GM18505 (cell line): ENCODE measurements around the gene HBG2.
"Not testable (repeated sequence)": the region's sequence is repeated elsewhere in the genome, so short reads cannot be mapped to it uniquely, and the experiment has no call there.

Experiments
- ATAC-seq: cut with Tn5 transposase; IDR thresholded peaks from one replicate; pipeline ENCODE4 v1.9.1; 2021; ENCODE audit not compliant: unreplicated experiment
- POLR2A ChIP-seq: IDR thresholded peaks from 4 replicates; pipeline ENCODE4 v1.6.1; 2011; ENCODE audit warnings: borderline replicate concordance; ENCODE audit not compliant: insufficient read depth, insufficient read length; ENCODE audit errors: extremely low read depth

Gene HBG2

DNA sequence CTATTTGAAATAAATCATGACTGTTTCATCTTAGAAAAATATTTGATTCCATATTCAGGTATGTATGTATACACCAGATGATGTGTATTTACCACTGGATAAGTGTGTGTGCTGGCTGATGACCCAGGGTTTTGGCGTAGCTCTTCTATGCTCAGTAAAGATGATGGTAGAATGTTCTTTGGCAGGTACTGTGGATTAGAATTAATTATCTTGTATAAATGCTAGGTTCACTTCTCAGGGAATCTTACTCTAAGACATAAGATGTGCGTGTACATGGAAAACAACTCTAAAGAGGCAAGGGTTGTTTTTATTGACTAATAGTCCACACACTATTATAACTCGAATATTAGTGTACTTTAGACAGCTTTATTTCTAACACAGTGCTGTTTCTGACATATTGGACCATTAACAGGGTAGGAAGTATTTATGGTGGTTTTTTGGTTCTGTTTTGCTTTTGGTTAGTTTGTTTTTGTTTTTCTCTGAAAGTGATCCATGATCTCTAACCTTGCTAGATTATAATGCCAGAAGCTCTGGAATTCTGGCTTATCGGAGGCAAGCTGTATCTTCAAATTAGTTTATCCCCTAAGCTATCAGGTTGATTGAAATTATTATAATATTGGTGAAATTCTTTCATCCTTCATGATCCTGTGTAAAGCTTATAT, 3.9 kb downstream of the HBG2 start:
- ATAC-seq = no peak
- TF ChIP-seq POLR2A = no peak

DNA sequence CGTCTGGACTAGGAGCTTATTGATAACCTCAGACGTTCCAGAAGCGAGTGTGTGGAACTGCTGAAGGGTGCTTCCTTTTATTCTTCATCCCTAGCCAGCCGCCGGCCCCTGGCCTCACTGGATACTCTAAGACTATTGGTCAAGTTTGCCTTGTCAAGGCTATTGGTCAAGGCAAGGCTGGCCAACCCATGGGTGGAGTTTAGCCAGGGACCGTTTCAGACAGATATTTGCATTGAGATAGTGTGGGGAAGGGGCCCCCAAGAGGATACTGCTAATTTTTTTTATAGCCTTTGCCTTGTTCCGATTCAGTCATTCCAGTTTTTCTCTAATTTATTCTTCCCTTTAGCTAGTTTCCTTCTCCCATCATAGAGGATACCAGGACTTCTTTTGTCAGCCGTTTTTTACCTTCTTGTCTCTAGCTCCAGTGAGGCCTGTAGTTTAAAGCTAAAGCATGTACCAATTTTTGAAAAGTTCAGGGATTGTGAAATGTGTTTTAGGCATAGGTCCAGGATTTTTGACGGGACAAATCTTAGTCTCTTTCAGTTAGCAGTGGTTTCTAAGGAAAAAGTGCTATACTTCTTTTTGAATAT, 4.7 kb downstream of the HBG2 start, which contains the start of gene HBG1:
TSS of gene HBG1 (minus strand) at position 51 of the 590 bp plus-strand sequence. CDS start 53 bp downstream, outside the sequence.
- ATAC-seq = not testable (repeated sequence)

GRCh38 chr11:5248498-5248897, 6.1 kb downstream of the HBG2 start:
- ATAC-seq = not testable (repeated sequence)

DNA sequence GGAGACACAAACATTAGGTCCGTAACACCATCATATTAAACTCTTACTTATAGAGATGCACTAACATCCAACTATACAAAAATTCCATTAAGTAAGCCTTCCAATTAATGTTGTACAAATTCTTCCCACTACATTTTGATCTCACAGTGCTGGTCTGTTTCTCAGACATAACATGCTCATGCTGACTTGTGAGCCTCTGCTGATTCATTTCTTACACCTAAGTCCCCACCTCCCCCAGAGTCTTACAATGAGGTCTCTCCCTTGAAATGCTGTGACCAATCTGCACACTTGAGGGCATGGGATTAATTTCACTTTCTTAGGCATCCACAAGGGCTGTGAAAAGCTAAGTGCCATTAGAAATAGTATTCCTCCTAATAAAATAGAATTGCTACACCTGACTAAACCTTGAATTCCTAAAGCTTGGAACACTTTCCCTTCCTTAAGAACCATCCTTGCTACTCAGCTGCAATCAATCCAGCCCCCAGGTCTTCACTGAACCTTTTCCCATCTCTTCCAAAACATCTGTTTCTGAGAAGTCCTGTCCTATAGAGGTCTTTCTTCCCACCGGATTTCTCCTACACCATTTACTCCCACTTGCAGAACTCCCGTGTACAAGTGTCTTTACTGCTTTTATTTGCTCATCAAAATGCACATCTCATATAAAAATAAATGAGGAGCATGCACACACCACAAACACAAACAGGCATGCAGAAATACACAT, 6.9 kb downstream of the HBG2 start:
- TF ChIP-seq POLR2A = no peak
- ATAC-seq = no peak

GRCh38 chr11:5246772-5247471, 7.7 kb downstream of the HBG2 start:
- TF ChIP-seq POLR2A = no peak

GRCh38 chr11:5245155-5245554, 9.4 kb downstream of the HBG2 start:
- no peak for TF ChIP-seq POLR2A
- ATAC-seq = no peak

More at GRCh38 chr11:5246772-5247471, 7.7 kb downstream of the HBG2 start:
- ATAC-seq = no peak

DNA sequence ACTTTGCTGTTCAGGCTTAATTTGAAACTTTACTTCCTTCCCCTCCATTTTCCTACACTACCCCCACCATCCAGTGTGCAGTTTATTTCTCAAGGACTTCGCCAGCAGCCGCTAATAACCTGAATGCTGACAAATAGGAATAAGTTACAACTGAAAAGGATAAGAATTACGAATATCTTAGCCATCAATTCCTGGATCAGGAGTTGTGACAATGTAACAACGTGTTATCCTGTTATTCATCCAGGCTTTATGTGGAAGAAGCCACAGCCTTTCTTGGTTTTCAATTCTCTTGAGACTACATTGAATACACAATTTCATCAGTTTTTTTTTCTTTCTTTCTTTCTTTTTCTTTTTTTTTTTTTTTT, 10.8 kb downstream of the HBG2 start:
- no peak for ATAC-seq
- no peak for TF ChIP-seq POLR2A

DNA sequence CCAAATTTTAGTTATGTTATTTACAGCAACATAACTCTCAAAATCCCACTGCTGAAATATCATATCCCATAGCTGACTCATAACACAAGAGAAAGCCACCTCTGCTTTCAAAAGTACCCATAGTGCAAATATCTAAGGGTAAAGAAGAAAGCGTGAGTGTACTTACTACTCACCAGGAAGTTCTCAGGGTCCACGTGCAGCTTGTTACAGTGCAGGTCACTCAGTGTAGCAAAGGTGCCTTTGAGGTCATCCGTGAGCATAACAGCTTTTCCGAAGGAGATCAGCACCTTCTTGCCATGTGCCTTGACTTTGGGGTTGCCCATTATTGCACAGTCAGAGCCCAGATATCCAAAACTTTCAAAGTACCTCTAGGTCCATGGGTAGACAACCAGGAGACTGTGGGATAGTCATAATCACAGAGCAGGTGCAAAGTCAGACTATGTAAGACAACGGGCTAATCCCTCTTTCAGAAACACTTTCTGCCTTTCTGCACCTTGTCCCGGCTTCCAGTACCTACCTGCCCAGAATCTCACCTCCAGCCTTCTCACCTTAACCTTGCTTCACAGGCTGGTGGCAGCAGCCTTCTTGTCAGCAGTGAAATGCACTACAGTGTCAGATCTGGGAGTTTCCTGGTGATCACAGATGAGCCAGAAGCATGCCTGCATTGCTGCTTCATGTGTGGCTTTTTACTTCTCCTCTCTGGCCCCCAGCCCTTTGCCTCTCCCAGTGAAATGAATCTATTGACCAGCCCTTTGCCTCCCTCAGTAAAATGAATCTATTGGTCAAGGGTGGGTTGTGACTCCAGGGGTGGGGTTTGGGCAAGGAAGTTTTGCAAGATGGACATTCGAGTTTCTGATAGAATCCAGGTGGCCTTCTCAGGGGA, 11.4 kb downstream of the HBG2 start:
- TF ChIP-seq POLR2A = no peak
- no peak for ATAC-seq

DNA sequence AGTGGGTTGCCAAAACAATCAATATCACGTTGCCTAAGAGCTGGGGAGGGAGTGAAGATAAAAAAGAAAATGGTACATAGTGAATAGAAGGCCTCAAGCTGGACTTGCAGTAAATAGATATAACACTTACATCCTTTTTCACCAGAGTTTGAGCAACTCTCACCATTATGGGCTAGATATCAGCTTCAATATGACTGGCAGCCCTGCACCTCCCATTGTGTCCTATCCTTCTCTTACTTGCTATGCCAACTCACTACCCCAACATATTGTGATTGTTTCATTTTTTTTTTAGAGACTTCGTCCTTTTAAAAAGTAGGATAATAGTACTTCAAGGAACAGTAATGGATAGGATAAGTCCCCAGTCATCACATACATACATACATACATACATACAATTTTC, 12.4 kb downstream of the HBG2 start:
- no peak for ATAC-seq
- no peak for TF ChIP-seq POLR2A

DNA sequence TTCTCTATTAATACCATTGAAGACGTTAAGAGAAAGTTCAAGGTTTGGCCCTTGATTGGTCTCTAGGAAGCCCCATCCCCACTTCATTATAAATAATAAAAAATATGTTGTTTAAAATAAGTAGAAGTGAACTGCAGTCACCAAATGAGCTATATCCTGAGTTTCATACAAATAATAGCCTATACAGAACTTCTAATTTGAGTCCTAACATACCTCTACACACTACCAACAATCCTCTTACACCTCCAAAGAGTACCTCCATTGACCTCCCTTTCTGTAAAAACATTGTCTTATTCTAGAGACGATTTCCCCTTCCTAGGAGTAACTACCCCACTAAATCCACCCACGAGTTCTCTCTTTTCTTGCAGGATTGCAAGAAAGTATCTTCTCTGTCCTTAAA, 13.1 kb downstream of the HBG2 start:
- no peak for TF ChIP-seq POLR2A
- ATAC-seq = no peak

- TF ChIP-seq POLR2A = no peak
- ATAC-seq = no peak
These were observed 14.1 kb downstream of the HBG2 start for GRCh38 chr11:5240458-5240857.

GRCh38 chr11:5240056-5240455, 14.5 kb downstream of the HBG2 start:
- TF ChIP-seq POLR2A = no peak

DNA sequence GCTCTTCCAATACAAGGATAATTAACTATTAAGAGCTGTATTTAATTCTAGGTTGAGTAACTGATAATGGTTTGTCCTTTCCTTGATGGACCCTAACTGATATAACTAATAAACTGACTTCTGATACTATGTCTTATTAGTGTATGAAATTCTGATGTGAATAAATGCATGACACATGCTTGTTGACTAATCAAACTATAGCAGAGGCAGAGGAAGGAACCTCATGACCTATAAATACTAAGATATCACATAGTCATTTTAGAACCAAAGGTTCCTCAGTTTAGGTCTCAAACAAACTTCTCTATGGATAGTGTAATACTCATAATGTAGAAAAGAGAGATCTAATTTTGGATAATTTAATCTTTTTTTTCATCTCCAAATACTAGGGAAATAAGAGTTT, 15.5 kb downstream of the HBG2 start:
- TF ChIP-seq POLR2A = no peak

More at GRCh38 chr11:5240056-5240455, 14.5 kb downstream of the HBG2 start:
- ATAC-seq = no peak

More for the DNA sequence above, 15.5 kb downstream of the HBG2 start:
- ATAC-seq = no peak
